ENCODE measurements around the gene ELAVL2. TPM values are rescaled to one million over a fixed set of nuclear protein-coding genes. Genes with fewer than 3 reads are reported as not detected.

The ELAVL2 gene
- total RNA-seq, 1 experiment from 2014 or later = not detected

DNA sequence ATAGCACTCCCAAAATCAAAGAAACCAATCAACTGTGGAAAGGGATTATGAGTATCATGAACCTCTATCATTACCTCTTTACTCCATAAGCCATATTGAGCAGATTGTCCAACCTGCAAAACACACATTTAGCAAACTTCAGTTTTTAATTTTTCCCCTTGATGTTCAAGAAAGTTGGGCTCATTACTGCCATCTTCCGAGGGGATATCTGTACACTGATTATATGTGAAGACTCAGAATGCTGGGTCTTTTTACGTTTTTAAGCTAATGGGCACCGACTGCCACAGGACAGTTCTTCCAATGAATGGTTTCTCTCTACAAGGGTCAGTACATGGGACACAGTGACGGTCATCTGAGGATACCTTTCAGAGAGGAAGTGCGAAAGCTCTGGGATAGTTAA, 132.7 kb downstream of the ELAVL2 start:
- TF ChIP-seq, protein P1, sequence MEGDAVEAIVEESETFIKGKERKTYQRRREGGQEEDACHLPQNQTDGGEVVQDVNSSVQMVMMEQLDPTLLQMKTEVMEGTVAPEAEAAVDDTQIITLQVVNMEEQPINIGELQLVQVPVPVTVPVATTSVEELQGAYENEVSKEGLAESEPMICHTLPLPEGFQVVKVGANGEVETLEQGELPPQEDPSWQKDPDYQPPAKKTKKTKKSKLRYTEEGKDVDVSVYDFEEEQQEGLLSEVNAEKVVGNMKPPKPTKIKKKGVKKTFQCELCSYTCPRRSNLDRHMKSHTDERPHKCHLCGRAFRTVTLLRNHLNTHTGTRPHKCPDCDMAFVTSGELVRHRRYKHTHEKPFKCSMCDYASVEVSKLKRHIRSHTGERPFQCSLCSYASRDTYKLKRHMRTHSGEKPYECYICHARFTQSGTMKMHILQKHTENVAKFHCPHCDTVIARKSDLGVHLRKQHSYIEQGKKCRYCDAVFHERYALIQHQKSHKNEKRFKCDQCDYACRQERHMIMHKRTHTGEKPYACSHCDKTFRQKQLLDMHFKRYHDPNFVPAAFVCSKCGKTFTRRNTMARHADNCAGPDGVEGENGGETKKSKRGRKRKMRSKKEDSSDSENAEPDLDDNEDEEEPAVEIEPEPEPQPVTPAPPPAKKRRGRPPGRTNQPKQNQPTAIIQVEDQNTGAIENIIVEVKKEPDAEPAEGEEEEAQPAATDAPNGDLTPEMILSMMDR (conservative IDR thresholded peaks at IDR 0.05; ENCODE audit: low read depth, low read length) = no peak
- TF ChIP-seq EZH2 (IDR thresholded peaks at IDR 0.05; ENCODE audit: borderline replicate concordance, low read depth, low read length, poor library complexity, severe bottlenecking) = no peak
- CTCF ChIA-PET = no interaction called here
- Histone ChIP-seq H3K4me3 (ENCODE audit: low read depth, low read length, poor library complexity, severe bottlenecking) (no peak overlapping the region), H3K36me3 (ENCODE audit: insufficient read depth, low read length, poor library complexity, severe bottlenecking) (no peaks in the 10 kb centered on the region), H3K9me3 (ENCODE audit: low read depth, low read length, poor library complexity, severe bottlenecking) (no peaks in the 10 kb centered on the region), H3K4me1 (ENCODE audit: insufficient read depth, low read length, poor library complexity, severe bottlenecking) (no peaks in the 10 kb centered on the region), H3K27me3 (replicated peaks; ENCODE audit: insufficient read depth, low read depth, low read length, poor library complexity) (no peaks in the 10 kb centered on the region), H3K27ac (ENCODE audit: low read depth, low read length, poor library complexity, severe bottlenecking) (no peak overlapping the region)
- DNase-seq (ENCODE audit: low spot score) = no peak
- no TSS peak for BruUV-seq (replicated peaks)
- intact Hi-C loops (cut with micrococcal nuclease; ENCODE audit: unreplicated experiment) = no loop called here
- POLR2A ChIA-PET (ENCODE audit: low non-redundant PET) = no interaction called here

DNA sequence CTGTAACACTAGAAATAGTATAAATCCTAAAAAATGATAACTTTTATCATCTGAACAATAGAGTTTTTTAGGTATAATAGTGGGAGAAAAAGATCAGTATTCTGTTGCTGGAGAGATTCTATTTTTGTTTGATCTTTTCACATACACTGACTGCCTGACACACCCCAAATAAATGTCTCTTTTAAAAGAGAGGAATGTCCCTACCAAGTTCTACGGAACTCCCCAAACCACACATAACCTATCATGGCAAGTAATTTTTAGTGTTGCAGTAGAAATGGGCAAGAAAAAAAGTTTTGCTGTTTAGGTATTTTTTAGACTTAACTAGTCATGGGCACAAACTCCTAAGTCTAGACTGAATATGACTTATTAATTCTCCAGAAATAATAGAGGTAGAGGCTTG, 139.1 kb downstream of the ELAVL2 start:
- DNase-seq (ENCODE audit: low spot score) = no peak
- ChIA-PET POLR2A (ENCODE audit: low non-redundant PET) (no interaction called here), CTCF (no interaction called here)
- intact Hi-C loops (cut with micrococcal nuclease; ENCODE audit: unreplicated experiment) = no loop called here
- H3K4me1 ChIP-seq (ENCODE audit: insufficient read depth, low read length, poor library complexity, severe bottlenecking) = no peaks in the 10 kb centered on the region
- no peaks in the 10 kb centered on the region for H3K27me3 ChIP-seq (replicated peaks; ENCODE audit: insufficient read depth, low read depth, low read length, poor library complexity)
- H3K27ac ChIP-seq (ENCODE audit: low read depth, low read length, poor library complexity, severe bottlenecking) = no peak overlapping the region
- TF ChIP-seq, protein P1 (conservative IDR thresholded peaks at IDR 0.05; ENCODE audit: low read depth, low read length) = no peak
- no peak for TF ChIP-seq EZH2 (IDR thresholded peaks at IDR 0.05; ENCODE audit: borderline replicate concordance, low read depth, low read length, poor library complexity, severe bottlenecking)
- H3K4me3 ChIP-seq (ENCODE audit: low read depth, low read length, poor library complexity, severe bottlenecking) = no peak overlapping the region
- H3K36me3 ChIP-seq (ENCODE audit: insufficient read depth, low read length, poor library complexity, severe bottlenecking) = no peaks in the 10 kb centered on the region
- H3K9me3 ChIP-seq (ENCODE audit: low read depth, low read length, poor library complexity, severe bottlenecking) = no peaks in the 10 kb centered on the region
- no TSS peak for BruUV-seq (replicated peaks)

DNA sequence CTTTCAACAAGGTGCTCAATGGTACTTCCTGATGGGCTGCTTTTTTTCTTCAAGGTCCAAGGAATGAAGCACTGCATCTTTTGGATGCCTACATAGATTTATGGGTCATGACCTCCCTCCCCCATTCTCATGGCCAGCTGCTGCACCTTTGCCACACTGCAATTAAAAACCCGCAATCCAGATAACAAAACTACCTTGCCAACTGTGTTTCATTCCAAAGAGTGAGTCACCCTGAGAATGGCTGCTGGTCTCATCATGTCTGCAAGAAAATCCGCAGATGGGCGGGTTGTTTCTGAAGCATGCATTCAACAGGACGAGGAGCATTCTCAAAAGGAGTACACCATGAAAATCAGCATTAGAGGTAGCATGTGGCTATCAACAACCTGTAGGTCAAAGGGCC, 139.8 kb downstream of the ELAVL2 start:
- DNase-seq (ENCODE audit: low spot score) = no peak
- intact Hi-C loops (cut with micrococcal nuclease; ENCODE audit: unreplicated experiment) = no loop called here
- Histone ChIP-seq H3K36me3 (ENCODE audit: insufficient read depth, low read length, poor library complexity, severe bottlenecking) (no peaks in the 10 kb centered on the region), H3K4me3 (ENCODE audit: low read depth, low read length, poor library complexity, severe bottlenecking) (no peak overlapping the region), H3K4me1 (ENCODE audit: insufficient read depth, low read length, poor library complexity, severe bottlenecking) (no peaks in the 10 kb centered on the region), H3K9me3 (ENCODE audit: low read depth, low read length, poor library complexity, severe bottlenecking) (no peaks in the 10 kb centered on the region), H3K27me3 (replicated peaks; ENCODE audit: insufficient read depth, low read depth, low read length, poor library complexity) (no peaks in the 10 kb centered on the region), H3K27ac (ENCODE audit: low read depth, low read length, poor library complexity, severe bottlenecking) (no peak overlapping the region)
- BruUV-seq (replicated peaks) = no TSS peak
- ChIA-PET CTCF (no interaction called here), POLR2A (ENCODE audit: low non-redundant PET) (no interaction called here)
- TF ChIP-seq EZH2 (IDR thresholded peaks at IDR 0.05; ENCODE audit: borderline replicate concordance, low read depth, low read length, poor library complexity, severe bottlenecking) = no peak
- TF ChIP-seq, protein P1 (conservative IDR thresholded peaks at IDR 0.05; ENCODE audit: low read depth, low read length) = no peak
